ENCODE data around the gene PPP1R12A.
"Not testable (repeated sequence)": the region's sequence is repeated elsewhere in the genome, so short reads cannot be mapped to it uniquely, and the experiment has no call there.

PPP1R12A gene

GRCh38 chr12:79935021-79935623 lies at the start of gene PPP1R12A:
TSS of gene PPP1R12A (minus strand) at chr12:79935097. CDS start at chr12:79934931, 166 bp downstream.
- peak; percentile 88 to 89 for DNase-seq (ENCODE audit: low read depth in 1 of 2, low spot score in 1 of 2)

- DNase-seq (ENCODE audit: low read depth in 1 of 2, low spot score in 1 of 2) = no peak
Observed at GRCh38 chr12:79983986-79984620, 49.2 kb upstream of the PPP1R12A start.

- no peak for DNase-seq (ENCODE audit: low read depth in 1 of 2, low spot score in 1 of 2)
Observed at GRCh38 chr12:79983492-79983891, 48.6 kb upstream of the PPP1R12A start.

GRCh38 chr12:79982086-79983062 lies 47.5 kb upstream of the PPP1R12A start:
- no peak for DNase-seq (ENCODE audit: low read depth in 1 of 2, low spot score in 1 of 2)

- no peak for DNase-seq (ENCODE audit: low read depth in 1 of 2, low spot score in 1 of 2)
Observed at GRCh38 chr12:79978692-79979091, 43.8 kb upstream of the PPP1R12A start.

- DNase-seq (ENCODE audit: low read depth in 1 of 2, low spot score in 1 of 2) = not testable (repeated sequence)
Observed at GRCh38 chr12:79977856-79978460, 43.1 kb upstream of the PPP1R12A start.

GRCh38 chr12:79975143-79975542 lies 40.2 kb upstream of the PPP1R12A start:
- DNase-seq (ENCODE audit: low read depth in 1 of 2, low spot score in 1 of 2) = no peak

- no peak for DNase-seq (ENCODE audit: low read depth in 1 of 2, low spot score in 1 of 2)
Observed at GRCh38 chr12:79973801-79974200, 38.9 kb upstream of the PPP1R12A start.

GRCh38 chr12:79964100-79964627 lies 29.3 kb upstream of the PPP1R12A start:
- DNase-seq (ENCODE audit: low read depth in 1 of 2, low spot score in 1 of 2) = no peak

GRCh38 chr12:79961411-79961810 lies 26.5 kb upstream of the PPP1R12A start:
- no peak for DNase-seq (ENCODE audit: low read depth in 1 of 2, low spot score in 1 of 2)

GRCh38 chr12:79959484-79959883 lies 24.6 kb upstream of the PPP1R12A start:
- DNase-seq (ENCODE audit: low read depth in 1 of 2, low spot score in 1 of 2) = no peak

- no peak for DNase-seq (ENCODE audit: low read depth in 1 of 2, low spot score in 1 of 2)
Observed at GRCh38 chr12:79956896-79957295, 22.0 kb upstream of the PPP1R12A start.

- DNase-seq (ENCODE audit: low read depth in 1 of 2, low spot score in 1 of 2) = no peak
Observed at GRCh38 chr12:79955561-79955960, 20.7 kb upstream of the PPP1R12A start.

GRCh38 chr12:79954037-79954610 lies 19.2 kb upstream of the PPP1R12A start:
- no peak for DNase-seq (ENCODE audit: low read depth in 1 of 2, low spot score in 1 of 2)

- DNase-seq (ENCODE audit: low read depth in 1 of 2, low spot score in 1 of 2) = no peak
Observed at GRCh38 chr12:79949098-79949497, 14.2 kb upstream of the PPP1R12A start.

- DNase-seq (ENCODE audit: low read depth in 1 of 2, low spot score in 1 of 2) = no peak
Observed at GRCh38 chr12:79945433-79945832, 10.5 kb upstream of the PPP1R12A start.

GRCh38 chr12:79944565-79944964 lies 9.7 kb upstream of the PPP1R12A start:
- no peak for DNase-seq (ENCODE audit: low read depth in 1 of 2, low spot score in 1 of 2)

GRCh38 chr12:79942846-79943245 lies 7.9 kb upstream of the PPP1R12A start:
- not testable (repeated sequence) for DNase-seq (ENCODE audit: low read depth in 1 of 2, low spot score in 1 of 2)

GRCh38 chr12:79939728-79940310 lies 4.9 kb upstream of the PPP1R12A start:
- no peak for DNase-seq (ENCODE audit: low read depth in 1 of 2, low spot score in 1 of 2)

- no peak for DNase-seq (ENCODE audit: low read depth in 1 of 2, low spot score in 1 of 2)
Observed at GRCh38 chr12:79938843-79939242, 3.9 kb upstream of the PPP1R12A start.

Measured in stimulated activated CD4-positive, alpha-beta T cell treated with anti-CD3 and anti-CD28 coated beads, Interleukin-15, amount 100 ng/mL, for 1 hour (primary cell).